HL-60 (cell line): ENCODE results near the gene FXN.

ENCODE experiments used
- CTCF ChIP-seq: IDR thresholded peaks from one replicate; pipeline ENCODE4 v1.5.1; 2011; ENCODE audit warnings: low read length, control low read depth, inconsistent platforms; ENCODE audit not compliant: insufficient read depth
- GABPA ChIP-seq: IDR thresholded peaks from 2 replicates; pipeline ENCODE4 v1.6.1; 2012; ENCODE audit warnings: low read depth
- POLR2AphosphoS5 ChIP-seq: IDR thresholded peaks from 2 replicates; pipeline ENCODE4 v1.6.1; 2012; ENCODE audit warnings: low read depth
- REST ChIP-seq: IDR thresholded peaks from 2 replicates; pipeline ENCODE4 v1.6.1; 2012; ENCODE audit warnings: low read depth; ENCODE audit not compliant: insufficient replicate concordance
- SPI1 ChIP-seq: IDR thresholded peaks from 2 replicates; pipeline ENCODE4 v1.6.1; 2012; ENCODE audit warnings: low read depth, mild to moderate bottlenecking, borderline replicate concordance

GRCh38 chr9:68996462-68996861, 39.1 kb upstream of the FXN start:
- no peak for TF ChIP-seq CTCF
- TF ChIP-seq POLR2AphosphoS5, result no peak
- no peak for TF ChIP-seq REST
- TF ChIP-seq GABPA, result peak; percentile 72
- 0 out of 2 replicates have a peak, but pooled peaks have one; percentile 1 for TF ChIP-seq SPI1
